Ishikawa (cell line): ENCODE data around the gene IFNGR2.

Source experiments
- CEBPB ChIP-seq: IDR thresholded peaks from 2 replicates; pipeline ENCODE4 v1.6.1; 2012
- CREB1 ChIP-seq: IDR thresholded peaks from 2 replicates; pipeline ENCODE4 v1.6.1; 2012; ENCODE audit warnings: low read depth
- EGR1 ChIP-seq: IDR thresholded peaks from 2 replicates; pipeline ENCODE4 v1.6.1; 2012
- EP300 ChIP-seq: IDR thresholded peaks from 2 replicates; pipeline ENCODE4 v1.6.1; 2012; ENCODE audit warnings: borderline replicate concordance
- FOXM1 ChIP-seq: IDR thresholded peaks from 2 replicates; pipeline ENCODE4 v1.6.1; 2012; ENCODE audit warnings: low read depth, borderline replicate concordance
- NFIC ChIP-seq: IDR thresholded peaks from 2 replicates; pipeline ENCODE4 v1.6.1; 2012
- TAF1 ChIP-seq: IDR thresholded peaks from 2 replicates; pipeline ENCODE4 v1.6.1; 2012; ENCODE audit warnings: low read depth, mild to moderate bottlenecking
- TCF12 ChIP-seq: IDR thresholded peaks from 2 replicates; pipeline ENCODE4 v1.6.1; 2012; ENCODE audit warnings: low read depth
- TEAD4 ChIP-seq: IDR thresholded peaks from 2 replicates; pipeline ENCODE4 v1.6.1; 2012
- YY1 ChIP-seq: IDR thresholded peaks from 2 replicates; pipeline ENCODE4 v1.6.1; 2012; ENCODE audit warnings: low read depth
- ZBTB7A ChIP-seq: IDR thresholded peaks from 2 replicates; pipeline ENCODE4 v1.6.1; 2012; ENCODE audit warnings: low read depth
- TF ChIP-seq, protein P1 (sequence below): IDR thresholded peaks from 2 replicates; pipeline ENCODE4 v1.6.1; 2012
- TF ChIP-seq, protein P2 (sequence below): IDR thresholded peaks from 2 replicates; pipeline ENCODE4 v1.6.1; 2012
- TF ChIP-seq, protein P3 (sequence below): IDR thresholded peaks from 2 replicates; pipeline ENCODE4 v1.6.1; 2012; ENCODE audit warnings: low read depth, mild to moderate bottlenecking

The IFNGR2 gene

DNA sequence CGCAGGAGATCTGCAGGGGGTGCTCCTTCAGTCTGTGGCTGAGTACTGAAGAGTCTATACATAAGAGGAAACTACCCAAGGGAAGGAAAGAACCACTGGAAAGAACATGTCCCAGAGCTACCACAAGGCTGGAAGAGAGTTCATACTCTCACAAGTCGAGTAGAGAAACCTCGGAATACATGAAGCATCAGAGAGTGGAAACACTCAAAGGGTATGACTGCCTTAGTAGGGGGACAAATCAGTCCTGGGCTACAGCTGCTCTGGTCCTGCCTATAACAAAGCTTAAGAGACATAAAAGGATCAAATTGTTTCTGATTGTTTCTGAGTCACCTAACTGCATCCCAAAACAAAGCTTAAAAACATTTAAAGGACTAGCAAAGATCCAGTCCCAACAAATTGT is 49.1 kb downstream of the IFNGR2 start:
- no peak for TF ChIP-seq EGR1
- no peak for TF ChIP-seq TAF1
- TF ChIP-seq, protein P1, sequence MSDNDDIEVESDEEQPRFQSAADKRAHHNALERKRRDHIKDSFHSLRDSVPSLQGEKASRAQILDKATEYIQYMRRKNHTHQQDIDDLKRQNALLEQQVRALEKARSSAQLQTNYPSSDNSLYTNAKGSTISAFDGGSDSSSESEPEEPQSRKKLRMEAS: no peak
- TF ChIP-seq CREB1: no peak
- TF ChIP-seq NFIC: no peak
- TF ChIP-seq, protein P2, sequence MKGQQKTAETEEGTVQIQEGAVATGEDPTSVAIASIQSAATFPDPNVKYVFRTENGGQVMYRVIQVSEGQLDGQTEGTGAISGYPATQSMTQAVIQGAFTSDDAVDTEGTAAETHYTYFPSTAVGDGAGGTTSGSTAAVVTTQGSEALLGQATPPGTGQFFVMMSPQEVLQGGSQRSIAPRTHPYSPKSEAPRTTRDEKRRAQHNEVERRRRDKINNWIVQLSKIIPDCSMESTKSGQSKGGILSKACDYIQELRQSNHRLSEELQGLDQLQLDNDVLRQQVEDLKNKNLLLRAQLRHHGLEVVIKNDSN: no peak
- TF ChIP-seq, protein P3, sequence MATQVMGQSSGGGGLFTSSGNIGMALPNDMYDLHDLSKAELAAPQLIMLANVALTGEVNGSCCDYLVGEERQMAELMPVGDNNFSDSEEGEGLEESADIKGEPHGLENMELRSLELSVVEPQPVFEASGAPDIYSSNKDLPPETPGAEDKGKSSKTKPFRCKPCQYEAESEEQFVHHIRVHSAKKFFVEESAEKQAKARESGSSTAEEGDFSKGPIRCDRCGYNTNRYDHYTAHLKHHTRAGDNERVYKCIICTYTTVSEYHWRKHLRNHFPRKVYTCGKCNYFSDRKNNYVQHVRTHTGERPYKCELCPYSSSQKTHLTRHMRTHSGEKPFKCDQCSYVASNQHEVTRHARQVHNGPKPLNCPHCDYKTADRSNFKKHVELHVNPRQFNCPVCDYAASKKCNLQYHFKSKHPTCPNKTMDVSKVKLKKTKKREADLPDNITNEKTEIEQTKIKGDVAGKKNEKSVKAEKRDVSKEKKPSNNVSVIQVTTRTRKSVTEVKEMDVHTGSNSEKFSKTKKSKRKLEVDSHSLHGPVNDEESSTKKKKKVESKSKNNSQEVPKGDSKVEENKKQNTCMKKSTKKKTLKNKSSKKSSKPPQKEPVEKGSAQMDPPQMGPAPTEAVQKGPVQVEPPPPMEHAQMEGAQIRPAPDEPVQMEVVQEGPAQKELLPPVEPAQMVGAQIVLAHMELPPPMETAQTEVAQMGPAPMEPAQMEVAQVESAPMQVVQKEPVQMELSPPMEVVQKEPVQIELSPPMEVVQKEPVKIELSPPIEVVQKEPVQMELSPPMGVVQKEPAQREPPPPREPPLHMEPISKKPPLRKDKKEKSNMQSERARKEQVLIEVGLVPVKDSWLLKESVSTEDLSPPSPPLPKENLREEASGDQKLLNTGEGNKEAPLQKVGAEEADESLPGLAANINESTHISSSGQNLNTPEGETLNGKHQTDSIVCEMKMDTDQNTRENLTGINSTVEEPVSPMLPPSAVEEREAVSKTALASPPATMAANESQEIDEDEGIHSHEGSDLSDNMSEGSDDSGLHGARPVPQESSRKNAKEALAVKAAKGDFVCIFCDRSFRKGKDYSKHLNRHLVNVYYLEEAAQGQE: no peak
- no peak for TF ChIP-seq TEAD4
- no peak for TF ChIP-seq TCF12

DNA sequence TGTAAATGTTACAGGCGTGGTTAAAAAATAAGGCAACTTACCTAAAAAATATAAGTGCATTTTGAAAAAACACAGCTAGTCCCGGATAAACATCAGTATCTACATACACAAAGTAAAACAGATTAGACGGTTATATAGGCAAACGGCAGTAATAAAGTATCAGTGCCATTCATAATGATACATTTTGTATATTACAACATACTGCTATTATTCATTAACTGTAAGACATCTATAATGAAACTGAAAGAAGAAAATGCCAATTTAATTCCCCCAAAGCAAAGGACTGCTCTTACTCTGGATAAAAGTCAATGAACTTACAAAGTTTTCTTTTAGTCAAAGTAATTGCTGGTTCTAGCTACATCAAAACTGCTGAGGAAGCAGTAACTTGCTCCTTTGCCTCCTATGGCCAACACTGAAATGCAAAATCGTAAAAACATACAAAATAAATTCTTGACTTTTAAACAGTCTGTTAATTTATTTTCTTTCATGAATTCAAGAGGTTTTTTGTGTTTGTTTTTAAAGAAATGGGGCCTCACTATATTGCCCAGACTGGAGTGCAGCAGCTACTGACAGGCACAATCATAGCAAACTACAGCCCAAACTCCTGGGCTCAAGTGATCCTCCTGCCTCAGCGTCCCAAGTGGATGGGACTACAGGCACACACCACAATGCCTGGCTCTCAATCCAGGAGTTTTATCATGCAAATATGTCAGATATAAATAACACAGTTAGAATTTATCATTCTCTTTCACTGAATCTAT is 52.7 kb downstream of the IFNGR2 start:
- TF ChIP-seq NFIC (no peak), CEBPB (no peak), EP300 (no peak)
- TF ChIP-seq, protein P3: no peak
- TF ChIP-seq, protein P1: no peak
- TF ChIP-seq, protein P2: no peak

DNA sequence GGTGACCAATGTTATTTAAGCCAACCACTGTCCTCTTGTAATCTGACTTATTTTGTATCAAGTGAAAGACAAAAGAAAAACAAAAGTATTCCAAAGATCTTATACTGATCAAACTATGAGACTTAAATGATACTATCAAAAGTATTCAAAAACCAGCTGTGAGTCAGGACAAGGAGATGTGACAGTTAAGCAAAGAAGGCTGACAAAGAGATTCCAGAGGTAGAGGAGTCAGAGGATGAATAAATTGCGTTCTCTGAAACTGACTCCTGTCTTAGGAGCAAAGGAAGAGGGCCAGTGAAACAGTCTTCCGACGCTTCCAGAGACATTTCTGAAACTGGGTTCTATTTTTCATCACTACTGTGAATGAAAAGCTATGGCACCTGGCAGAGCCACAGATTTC is 55.6 kb downstream of the IFNGR2 start:
- TF ChIP-seq TCF12: no peak
- TF ChIP-seq, protein P2: no peak

DNA sequence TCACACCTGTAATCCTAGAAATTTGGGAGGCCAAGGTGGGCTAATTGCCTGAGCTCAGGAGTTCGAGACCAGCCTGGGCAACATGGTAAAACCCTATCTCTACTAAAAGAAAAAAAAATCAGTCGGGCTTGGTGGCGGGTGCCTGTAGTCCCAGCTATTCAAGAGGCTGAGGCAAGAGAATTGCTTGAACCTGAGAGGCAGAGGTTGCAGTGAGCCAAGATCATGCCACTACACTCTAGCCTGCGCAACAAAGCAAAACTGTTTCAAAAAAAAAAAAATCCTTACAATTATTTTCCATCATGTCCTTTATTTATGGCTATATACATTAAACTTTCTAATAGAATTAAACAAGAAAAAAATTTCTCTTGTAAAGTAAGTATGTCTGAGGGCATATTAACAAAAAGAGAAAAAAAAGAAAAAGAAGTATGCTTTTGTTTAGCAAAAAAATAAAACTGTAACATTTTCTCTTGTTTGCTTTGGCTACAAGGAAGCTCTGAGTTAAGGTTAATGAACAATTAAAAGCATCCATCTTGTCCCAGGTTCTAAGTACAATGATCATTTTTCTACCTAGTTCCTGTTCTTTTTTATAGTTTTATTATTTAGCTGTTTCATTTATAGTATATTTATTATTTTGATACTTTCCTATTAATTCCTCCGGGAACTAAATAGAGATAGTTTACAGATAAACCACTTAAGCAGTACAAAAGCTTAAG is 58.5 kb downstream of the IFNGR2 start:
- TF ChIP-seq, protein P1: no peak
- no peak for TF ChIP-seq TEAD4
- no peak for TF ChIP-seq TCF12
- no peak for TF ChIP-seq NFIC
- no peak for TF ChIP-seq EGR1
- TF ChIP-seq CEBPB: no peak
- no peak for TF ChIP-seq TAF1
- TF ChIP-seq EP300: no peak
- no peak for TF ChIP-seq YY1
- TF ChIP-seq, protein P3: no peak
- TF ChIP-seq, protein P2: no peak
- no peak for TF ChIP-seq FOXM1
- TF ChIP-seq ZBTB7A: no peak
- TF ChIP-seq CREB1: no peak
